ENCODE measurements around the gene MCTP2. TPM values are rescaled to one million over a fixed set of nuclear protein-coding genes. Genes with fewer than 3 reads are reported as not detected.

Gene MCTP2
- total RNA-seq, 3 donors from 2014 or later: 41.9 to 89.3 (median 83.7) TPM

GRCh38 chr15:94367726-94368535, 136.6 kb downstream of the MCTP2 start:
- intact Hi-C loops (cut with DNase I, micrococcal nuclease): no loop called here
- ATAC-seq (no peak), DNase-seq (no peak)
- Histone ChIP-seq H3K9me3 (no peaks in the 10 kb centered on the region), H3K4me1 (ENCODE audit: low read depth) (peaks cover 3% of the 10 kb centered on the region), H3K4me3 (no peak overlapping the region), H3K36me3 (ENCODE audit: low read depth) (no peaks in the 10 kb centered on the region)
- no peak for TF ChIP-seq CTCF (IDR thresholded peaks at IDR 0.05)

DNA sequence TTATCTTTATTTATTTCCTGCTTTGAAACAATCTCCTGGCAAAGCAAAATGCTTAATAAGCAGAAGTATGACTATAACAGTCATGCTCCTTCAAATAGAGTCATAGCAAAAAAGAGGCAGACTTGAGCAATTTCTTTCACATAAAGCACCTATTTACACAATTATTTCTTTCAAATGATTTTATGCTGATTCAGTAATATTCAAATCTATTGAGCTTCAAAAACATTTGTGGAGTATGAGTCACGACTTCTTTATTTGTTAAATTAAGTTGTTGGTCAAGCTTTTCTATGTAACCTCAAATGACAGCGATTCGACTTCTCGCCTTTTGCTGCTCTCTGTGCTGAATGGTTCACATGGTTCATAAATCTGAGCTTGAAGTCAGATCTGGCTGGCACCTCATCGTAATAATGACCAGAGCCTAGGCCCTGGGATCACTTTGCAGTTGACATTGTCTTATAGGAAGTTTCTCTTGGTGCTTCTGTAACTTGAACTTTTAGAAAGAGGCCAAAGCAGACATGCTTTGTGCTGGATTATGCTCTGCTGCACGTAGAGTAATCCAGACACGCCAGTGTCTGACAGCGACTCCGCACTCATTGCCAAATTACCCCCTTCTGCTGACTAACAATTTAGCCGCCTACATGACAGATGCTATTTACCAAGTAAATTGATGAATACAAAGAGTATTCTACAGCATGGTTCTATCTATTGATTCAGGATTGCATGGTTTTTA, 139.0 kb downstream of the MCTP2 start:
- no peak for ATAC-seq
- Histone ChIP-seq H3K36me3 (ENCODE audit: low read depth) (no peaks in the 10 kb centered on the region), H3K4me1 (ENCODE audit: low read depth) (peaks cover 3% of the 10 kb centered on the region), H3K4me3 (no peak overlapping the region), H3K9me3 (no peaks in the 10 kb centered on the region)
- no peak for DNase-seq
- intact Hi-C loops (cut with DNase I, micrococcal nuclease): no loop called here
- TF ChIP-seq CTCF (IDR thresholded peaks at IDR 0.05): no peak

GRCh38 chr15:94370936-94371285, 139.6 kb downstream of the MCTP2 start:
- no peaks in the 10 kb centered on the region for H3K9me3 ChIP-seq
- TF ChIP-seq CTCF (IDR thresholded peaks at IDR 0.05): no peak
- DNase-seq (no peak), ATAC-seq (no peak)
- intact Hi-C loops (cut with DNase I, micrococcal nuclease): no loop called here
- no peaks in the 10 kb centered on the region for H3K36me3 ChIP-seq (ENCODE audit: low read depth)
- peaks cover 3% of the 10 kb centered on the region for H3K4me1 ChIP-seq (ENCODE audit: low read depth)
- H3K4me3 ChIP-seq: no peak overlapping the region

- DNase-seq: no peak
- ATAC-seq: no peak
- Histone ChIP-seq H3K36me3 (ENCODE audit: low read depth) (no peaks in the 10 kb centered on the region), H3K4me1 (ENCODE audit: low read depth) (no peaks in the 10 kb centered on the region), H3K4me3 (no peak overlapping the region), H3K9me3 (no peaks in the 10 kb centered on the region)
- TF ChIP-seq CTCF (IDR thresholded peaks at IDR 0.05): no peak
- intact Hi-C loops (cut with DNase I, micrococcal nuclease): no loop called here
These were observed 141.5 kb downstream of the MCTP2 start for GRCh38 chr15:94372821-94373220.

DNA sequence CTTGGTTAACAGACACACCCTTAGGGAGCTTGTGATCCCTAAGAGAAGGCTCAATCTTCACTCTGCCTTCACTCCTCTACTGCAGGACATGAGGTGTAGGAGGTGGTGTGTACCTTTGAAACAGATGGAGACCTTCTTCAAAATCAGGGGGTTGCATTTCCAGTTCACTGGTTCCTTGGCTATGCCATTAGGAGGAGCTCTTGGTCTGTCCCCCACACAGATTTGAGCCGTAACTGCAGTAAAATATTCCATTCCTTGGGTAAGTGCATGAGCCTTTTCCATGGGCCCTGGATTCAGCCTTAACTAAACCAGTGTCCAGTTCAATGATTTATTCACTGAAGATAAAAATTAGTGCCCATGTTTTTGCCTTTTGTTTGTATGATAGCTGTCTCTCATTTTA, 144.6 kb downstream of the MCTP2 start:
- TF ChIP-seq CTCF (IDR thresholded peaks at IDR 0.05): no peak
- intact Hi-C loops (cut with DNase I, micrococcal nuclease): no loop called here
- Histone ChIP-seq H3K9me3 (no peaks in the 10 kb centered on the region), H3K36me3 (ENCODE audit: low read depth) (no peaks in the 10 kb centered on the region), H3K4me1 (ENCODE audit: low read depth) (no peaks in the 10 kb centered on the region), H3K4me3 (no peak overlapping the region)
- ATAC-seq: no peak
- no peak for DNase-seq

Measured in mucosa of descending colon (tissue), 3 donors.